Measurements from ENCODE around the gene MAT2A.
"Not testable (repeated sequence)": the region's sequence is repeated elsewhere in the genome, so short reads cannot be mapped to it uniquely, and the experiment has no call there.

MAT2A gene

GRCh38 chr2:85579266-85579935 lies 40.4 kb downstream of the MAT2A start:
- DNase-seq = no peak

DNA sequence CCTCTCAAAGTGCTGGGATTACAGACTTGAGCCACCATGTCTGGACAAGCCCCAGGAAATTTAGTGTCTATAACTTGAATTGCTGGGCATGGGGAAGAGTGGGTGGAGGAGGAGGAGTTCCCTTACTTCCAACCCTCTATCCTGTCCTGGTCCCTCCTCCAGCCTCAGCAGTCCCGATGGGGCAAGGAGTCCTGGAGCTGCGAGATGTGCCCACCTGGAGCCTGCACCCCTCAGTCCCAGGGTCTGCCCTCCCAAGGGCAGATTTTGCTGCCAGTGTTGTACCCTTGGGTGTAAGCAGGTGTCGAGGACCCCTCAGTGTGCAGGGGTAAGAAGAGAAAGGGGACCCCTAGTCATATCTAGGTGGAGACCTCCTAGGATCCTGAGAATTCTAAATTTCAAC lies 41.2 kb downstream of the MAT2A start:
- DNase-seq = no peak

DNA sequence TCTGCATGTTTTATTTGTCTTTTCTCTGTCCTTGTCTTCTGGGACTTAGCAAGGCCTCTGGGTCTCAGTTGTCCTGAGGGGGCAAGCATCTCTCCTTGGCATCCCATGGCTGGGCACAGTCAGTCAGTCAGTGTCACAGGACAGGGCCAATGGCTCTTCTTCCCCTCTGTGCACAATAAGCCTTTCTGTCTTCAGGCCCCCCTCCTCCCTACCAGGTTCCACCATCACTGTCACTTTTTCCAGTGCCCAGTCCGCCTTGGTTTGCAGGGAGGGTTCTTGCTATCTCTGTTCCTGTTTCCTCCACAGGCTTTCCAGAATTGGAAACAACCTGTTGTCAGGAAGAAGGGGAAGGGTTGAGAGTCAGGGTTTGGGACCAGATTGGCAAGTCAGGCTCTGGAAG lies 43.5 kb downstream of the MAT2A start:
- no peak for DNase-seq

- DNase-seq = no peak
These were observed 44.8 kb downstream of the MAT2A start for GRCh38 chr2:85583667-85584353.

DNA sequence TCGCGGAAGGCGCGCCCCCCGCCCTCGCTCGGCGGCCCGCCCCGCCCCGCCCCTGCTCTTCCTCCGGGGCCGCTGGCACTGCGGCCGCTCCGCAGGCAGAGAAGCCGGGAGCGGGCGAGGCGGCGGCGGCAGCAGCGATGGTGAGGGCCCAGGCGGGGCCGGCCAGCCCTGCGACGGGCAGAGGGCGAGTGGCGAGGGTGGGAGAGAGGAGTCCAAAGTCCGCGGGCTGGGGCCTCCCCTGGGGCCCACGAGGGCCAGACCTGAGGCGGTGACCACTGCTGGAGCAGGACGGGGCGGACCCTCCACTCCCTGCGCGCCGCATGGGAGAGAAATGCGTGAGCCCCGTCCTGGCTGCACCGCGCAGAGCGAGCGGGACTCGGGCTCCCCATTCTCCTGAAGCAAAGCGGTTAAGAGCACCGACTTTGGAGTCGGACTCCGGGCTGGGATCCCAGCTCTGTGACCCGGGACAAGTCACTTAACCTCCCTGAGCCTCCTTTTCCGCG lies 45.4 kb downstream of the MAT2A start, which contains the start of gene VAMP5:
Gene VAMP5 (plus strand): TSS at position 78 of the 503 bp plus-strand sequence. CDS start 60 bp downstream, at position 138.
- DNase-seq = no peak

DNA sequence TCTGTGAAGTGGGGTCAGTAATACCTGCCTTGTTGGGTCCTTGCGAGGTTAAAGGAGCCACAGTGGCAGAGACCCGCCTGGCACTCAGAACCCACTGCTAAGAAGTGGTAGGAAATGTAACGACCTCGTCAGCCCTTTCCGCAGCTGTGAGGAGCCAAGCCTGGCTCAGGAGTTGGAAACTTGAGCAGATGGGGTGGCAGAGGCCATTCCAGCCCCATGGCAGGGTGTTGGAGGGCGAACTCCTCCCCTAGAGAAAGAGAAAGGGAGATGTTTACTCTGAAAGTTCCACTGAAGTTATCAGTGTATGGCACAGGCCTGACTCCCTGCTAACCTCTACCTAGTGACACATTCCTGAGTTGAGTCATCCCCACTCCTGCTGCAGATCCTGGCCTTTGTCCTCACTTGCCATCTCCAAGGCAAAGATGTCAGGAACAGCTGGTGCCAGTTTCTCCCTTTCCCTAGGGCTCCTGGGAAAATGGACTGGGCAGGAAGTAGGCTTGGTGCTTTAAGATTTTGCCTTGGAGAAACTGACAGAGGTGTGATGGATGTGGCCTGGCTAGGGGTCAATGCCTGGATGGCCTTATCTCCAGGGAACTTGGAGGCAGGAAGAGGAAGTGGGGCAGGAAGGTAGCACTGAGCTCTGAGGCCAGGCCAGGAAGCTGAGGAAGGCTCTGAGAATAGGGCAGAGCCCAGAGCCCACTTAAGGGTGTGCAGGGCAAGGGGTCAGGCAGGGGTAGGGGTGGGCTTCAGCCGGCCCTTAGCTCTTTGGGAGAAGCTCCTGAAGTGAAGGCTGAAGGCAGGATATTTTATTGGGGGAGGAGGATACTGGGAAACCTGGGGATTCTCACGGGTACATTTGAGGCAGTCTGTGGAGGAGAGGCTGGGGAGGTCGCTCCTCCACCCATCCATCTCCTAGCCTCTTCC lies 46.2 kb downstream of the MAT2A start:
- no peak for DNase-seq

DNA sequence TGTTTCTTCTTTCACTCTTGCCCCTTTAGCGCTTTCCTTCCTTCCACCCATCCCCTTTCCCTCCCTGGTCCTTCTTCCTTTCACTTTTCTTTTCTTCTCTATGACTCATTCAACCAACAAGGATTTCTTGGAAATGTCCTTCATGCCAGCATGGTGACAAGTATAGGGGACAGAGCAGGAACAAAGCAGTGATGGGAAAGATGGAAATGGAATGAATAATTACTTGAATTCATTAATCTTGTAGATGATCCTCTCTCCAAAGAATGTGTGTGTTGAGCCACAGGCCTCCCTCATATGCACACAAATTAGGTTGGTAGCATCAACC lies 46.8 kb downstream of the MAT2A start:
- DNase-seq = no peak

DNA sequence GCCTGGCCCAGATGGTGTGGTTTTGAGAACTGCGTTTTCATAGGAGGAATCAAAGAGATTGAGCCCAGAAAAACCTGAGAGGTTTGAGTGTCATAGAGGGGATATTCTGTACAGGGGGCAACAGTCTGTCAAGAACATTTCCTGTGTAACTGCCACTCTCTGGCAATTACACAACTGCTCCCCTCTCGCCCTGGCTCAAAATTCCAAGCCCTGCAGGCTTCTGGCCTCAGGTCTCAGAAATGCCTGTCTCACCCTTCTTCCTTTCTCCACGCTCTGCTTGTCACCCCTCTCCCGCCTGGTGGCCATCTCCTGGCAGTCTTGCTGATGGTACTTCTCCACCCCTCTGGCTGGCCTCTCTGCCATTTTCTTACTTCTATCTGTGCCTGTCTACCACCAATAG lies 49.3 kb downstream of the MAT2A start:
- no peak for DNase-seq

DNA sequence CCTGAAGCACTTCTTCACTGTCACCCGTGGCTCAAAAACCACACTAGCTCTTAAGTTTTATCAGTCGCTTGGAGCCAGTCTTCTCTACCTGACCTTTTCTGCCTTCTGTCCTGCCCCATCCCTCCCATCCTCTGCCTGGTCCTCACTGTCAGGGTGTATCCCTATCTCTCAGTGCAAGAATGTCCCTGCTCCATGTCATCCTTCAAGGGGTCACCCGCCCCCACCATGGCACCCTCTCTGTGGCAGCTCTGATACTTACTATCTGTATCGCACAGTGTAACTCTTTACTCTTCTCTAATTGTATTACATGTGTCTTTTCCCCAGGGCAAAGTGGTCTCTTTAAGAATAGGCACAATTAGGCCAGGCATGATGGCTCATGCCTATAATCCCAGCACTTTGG lies 49.7 kb downstream of the MAT2A start:
- no peak for DNase-seq

GRCh38 chr2:85589181-85589580 lies 50.2 kb downstream of the MAT2A start:
- DNase-seq = no peak

DNA sequence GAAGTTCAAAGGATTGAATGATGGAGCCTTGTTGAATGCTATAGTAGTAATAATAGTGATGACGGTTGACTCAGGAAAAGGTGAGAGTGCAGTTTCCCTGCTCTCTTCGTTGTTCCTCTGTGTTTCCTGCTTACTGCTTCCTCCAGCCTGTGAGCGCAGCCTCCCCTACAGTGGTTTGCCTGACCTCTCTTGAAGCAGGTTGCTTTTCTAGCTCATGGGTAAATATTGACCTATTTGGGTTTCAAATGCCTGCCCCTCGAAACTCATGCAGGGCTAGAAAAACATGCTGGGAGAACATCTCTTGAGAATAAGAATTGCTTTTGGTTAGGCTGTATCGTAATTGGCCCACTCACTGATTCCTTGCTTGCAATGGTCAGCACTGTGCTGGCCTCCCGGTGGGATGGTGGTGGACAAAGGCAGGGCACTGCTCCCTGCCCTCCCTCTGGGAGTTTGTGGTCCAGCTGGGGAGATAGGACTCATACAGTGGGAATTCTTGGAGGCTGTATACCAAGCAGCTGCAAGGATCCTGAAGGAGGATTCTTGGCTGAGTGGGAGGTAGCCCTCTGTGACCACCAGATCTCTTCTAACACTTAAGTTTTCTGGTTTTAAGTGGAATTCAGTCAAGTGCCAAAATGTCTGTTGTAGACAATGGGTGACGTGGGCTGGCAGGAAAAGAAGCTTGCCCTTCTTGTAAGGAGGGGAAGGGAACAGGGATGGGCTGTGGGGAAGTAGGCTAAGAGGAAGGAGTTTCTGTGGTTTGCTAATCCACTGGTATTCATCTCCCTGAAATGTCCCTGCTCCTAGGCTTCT lies 51.2 kb downstream of the MAT2A start:
- no peak for DNase-seq

GRCh38 chr2:85590950-85591349 lies 52.0 kb downstream of the MAT2A start:
- no peak for DNase-seq

GRCh38 chr2:85591563-85591962 lies 52.6 kb downstream of the MAT2A start:
- no peak for DNase-seq

- not testable (repeated sequence) for DNase-seq
These were observed 53.3 kb downstream of the MAT2A start for GRCh38 chr2:85592299-85592698.

- no peak for DNase-seq
These were observed 54.1 kb downstream of the MAT2A start for GRCh38 chr2:85593023-85593422.
